GM04504 (cell line): ENCODE data around the gene TMEM203.
A peak's percentile ranks its signal among the peaks of the same experiment; 100 is the strongest.

Experiments
- DNase-seq: peaks from one replicate; pipeline ENCODE4 v3.0.0-alpha.2; 2012; ENCODE audit warnings: low read depth

The TMEM203 gene

DNA sequence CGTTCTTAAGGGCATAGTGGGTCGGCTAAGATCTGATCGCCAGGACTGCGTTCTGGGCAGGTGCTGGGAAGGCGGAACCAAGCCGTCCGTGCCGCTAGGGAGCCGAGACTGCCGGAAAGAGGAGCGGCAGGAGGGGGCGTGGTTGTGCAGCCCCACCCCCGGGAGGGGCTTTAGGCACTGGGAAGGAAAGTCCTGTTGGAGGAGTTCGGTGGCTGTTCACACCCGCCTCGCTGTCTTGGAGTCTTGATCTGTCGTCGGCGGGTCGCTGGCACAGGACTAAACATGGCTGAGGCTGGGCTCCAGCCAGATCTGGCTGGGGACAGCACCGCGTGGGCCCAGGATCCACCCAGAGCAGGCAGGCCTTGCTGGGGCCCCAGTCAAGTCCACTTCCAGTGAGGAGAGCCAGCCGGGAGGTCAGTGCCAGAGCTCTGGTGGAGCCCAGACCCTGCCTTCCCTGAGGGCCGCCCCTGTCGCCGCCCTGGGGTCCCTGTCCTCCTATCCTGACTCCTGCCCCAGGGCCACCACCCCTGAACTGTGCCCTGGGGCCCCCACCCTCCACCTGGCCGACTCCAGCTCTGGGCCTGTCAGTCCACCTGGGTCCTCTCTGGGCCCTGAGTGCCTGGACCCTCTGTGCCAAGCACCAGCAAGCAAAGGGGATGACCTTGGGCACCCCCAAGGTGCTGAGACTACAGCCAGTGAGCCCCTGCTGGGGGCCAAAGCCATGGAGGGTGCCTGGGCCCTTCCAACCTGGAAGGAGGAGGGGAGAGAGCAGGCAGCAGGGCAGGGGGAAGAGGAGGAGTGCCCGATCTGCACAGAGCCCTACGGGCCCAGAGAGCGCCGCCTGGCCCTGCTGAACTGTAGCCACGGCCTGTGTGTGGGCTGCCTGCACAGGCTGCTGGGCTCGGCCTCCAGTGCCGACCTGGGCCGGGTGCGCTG lies 12.1 kb upstream of the TMEM203 start:
- no peak for DNase-seq

DNA sequence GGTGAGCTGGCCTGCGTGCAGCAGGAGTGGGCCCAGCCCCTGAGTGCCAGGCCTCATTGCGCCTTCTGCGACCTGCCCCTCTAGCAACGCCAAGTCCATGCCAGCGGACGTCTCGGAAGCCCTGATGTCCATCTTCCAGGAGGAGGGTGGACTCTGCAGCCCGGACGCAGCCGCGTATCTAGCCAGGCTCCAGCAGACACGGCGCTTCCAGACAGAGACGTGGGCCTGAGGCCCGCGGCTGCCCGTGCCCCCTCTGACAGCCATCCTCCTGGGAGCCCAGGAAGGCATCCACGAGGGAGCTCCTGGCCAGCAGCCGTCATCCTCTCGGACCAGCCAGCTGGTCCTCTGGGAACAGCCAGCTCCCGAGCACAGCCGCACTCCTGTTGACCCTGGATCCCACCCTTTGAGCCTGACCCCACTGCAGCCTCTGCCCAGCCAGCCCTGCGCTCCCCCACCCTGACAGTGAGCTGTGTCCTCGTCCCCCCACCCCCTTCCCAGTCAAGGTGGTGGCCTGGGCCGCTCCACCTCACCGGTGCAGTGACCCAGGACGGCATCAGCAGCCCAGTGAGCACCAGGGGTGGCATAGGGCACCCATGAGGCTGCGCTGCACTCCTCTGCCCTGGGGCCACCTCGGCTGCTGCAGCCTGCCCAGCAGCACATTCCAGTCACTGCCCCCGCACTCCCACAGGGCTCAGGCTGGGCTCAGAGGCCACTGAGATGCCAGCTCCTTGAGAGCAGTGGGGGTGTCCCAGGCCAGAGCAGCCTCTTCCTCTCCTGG lies 10.9 kb upstream of the TMEM203 start:
- no peak for DNase-seq

DNA sequence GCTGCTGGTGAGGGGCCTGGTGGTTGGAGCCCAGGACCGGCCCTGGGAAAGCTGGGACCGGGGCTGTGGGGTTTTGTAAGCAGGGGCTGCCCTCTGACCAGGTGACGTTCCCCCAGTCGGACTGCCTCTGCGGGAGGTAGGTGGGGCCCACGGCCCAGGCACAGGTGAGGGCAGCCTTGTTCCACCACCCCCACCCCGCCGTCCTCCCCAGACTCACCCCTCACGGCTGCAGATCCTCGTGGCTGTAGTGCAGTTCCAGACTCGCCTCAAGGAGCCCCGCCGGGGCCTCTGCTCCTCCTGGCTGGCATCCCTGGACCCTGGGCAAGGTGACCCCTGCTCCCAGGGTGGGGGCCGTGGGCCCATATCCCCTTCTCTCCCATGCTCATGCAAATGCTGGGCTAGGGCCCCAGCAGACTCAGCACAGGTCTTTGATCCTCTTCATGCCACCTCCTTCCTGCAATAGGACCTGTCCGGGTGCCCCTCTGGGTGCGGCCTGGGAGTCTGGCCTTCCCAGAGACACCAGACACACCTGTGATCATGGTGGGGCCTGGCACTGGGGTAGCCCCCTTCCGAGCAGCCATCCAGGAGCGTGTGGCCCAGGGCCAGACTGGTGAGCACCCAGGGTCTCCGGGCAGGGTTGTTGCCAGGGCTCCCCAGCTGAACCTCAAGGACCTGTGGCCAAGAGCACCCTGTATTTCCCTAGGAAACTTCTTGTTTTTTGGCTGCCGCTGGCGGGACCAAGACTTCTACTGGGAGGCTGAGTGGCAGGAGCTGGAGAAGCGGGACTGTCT lies 9.9 kb upstream of the TMEM203 start:
- no peak for DNase-seq

DNA sequence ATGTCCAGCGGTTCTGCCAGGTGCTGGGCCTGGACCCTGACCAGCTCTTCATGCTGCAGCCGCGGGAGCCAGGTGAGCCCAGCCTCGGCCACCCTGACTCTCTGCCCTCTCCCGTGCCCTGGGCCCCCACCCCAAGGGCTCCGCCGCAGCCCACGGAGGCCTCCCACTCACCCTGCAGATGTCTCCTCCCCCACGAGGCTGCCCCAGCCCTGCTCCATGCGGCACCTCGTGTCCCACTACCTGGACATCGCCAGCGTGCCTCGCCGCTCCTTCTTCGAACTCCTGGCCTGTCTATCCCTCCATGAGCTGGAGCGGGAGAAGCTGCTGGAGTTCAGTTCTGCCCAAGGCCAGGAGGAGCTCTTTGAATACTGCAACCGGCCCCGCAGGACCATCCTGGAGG lies 9.2 kb upstream of the TMEM203 start:
- DNase-seq, result no peak

DNA sequence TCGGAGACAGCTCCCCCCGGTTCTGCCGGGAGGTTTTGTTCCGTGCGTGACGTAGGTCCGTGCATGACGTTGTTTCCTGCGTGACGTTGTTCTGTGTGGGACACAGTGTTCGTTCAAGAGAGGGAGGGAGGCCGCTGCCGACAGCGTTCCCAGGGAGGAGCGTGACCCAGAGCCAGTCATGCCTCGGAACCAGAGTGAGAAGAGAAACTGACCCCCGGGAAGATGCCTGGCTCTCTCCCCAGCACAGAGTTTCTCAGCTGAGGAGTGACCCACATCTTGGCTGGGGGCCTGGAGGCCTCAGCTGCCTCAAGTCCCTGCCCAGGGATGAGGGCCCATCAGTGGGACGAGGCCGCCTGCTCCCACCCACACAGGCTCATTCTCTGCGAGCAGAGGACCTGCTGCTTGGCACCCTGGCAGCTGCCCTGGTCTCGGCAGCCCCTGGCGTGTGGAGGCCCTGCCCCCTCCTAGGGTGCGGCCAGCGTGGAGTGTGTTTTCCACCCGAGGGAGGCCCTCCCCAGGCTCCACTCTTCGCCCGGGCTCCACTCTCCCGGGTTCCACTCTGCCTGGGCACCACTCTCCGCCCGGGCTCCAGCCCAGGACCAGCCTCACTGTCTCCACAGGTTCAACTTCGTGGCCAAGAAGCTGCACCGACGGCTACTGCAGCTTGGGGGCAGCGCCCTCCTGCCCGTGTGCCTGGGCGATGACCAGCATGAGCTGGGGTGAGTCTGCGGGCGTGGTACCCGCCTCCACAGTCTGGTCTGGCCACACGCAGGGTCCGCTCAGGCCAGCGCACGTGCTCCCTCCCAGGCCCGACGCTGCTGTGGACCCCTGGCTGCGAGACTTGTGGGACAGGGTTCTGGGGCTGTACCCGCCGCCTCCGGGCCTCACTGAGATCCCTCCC lies 8.0 kb upstream of the TMEM203 start:
- no peak for DNase-seq

DNA sequence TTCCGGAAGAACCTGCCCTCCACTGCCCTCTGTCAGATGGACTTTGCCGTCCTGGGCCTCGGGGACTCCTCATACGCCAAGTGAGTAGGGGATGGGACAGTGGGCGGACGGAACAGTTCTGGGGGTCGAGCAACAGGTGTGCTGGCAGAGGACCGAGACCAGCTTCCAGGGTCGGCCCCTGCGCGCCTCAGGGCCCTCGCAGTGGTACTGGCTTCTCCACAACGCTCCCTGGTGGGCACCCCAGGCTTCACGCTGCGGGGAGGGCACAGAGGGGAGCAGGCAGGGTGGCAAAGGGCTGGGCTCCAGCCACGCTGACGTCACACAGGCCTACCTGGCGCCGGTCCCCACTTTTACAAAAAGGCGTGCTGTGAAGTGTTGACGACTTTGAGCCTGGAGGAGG lies 7.1 kb upstream of the TMEM203 start:
- DNase-seq, result no peak

DNA sequence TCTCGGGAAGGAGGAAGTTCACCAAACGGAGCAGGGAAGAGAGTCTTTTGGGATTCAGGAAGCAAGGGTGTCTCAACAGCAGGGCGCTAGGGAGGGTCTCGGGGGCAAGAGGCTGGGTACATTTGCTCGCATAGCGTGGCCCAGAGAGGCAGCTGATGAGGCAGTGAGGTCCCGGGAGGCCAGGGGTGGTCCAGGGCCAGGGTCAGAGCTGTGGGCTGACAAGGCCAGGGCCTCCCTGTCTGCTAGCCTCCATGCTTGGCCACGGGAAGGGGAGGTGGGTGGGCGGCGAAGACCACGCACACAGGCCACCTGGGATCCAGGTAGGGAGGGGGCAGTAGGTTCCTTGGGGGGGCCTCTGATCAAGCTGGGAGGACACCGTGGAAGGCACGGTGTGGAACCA lies 6.1 kb upstream of the TMEM203 start:
- no peak for DNase-seq

DNA sequence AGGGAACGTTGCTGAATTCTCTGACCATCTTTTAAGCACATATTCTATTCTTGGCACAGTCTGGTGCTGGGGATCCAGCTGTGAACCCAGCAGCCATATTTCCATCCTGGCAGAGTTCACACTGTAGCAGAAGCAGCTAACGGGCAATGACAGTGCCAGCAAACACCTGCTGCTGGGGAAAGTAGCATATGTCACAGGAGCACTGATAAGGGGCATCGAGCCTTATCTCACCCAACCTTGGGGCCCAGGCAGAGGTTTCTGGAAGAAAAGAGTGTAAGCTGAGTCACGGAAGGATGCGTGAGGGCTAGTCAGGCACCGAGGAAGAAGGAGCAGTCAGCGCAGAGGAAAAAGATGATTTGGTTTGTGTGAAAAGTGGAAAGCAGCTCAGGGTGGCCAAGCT lies 1.2 kb upstream of the TMEM203 start:
- no peak for DNase-seq

DNA sequence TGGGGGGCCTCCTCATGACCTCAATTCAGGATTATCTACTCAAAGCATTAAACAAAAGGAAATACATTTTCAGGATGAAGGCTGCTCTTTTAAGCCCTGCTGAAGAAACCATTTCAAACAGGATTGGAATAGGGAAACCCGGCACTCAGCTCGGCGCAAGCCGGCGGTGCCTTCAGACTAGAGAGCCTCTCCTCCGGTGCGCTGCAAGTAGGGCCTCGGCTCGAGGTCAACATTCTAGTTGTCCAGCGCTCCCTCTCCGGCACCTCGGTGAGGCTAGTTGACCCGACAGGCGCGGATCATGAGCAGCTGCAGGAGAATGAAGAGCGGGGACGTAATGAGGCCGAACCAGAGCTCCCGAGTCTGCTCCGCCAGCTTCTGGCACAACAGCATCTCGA lies 720 bp downstream of the TMEM203 start:
- no peak for DNase-seq

DNA sequence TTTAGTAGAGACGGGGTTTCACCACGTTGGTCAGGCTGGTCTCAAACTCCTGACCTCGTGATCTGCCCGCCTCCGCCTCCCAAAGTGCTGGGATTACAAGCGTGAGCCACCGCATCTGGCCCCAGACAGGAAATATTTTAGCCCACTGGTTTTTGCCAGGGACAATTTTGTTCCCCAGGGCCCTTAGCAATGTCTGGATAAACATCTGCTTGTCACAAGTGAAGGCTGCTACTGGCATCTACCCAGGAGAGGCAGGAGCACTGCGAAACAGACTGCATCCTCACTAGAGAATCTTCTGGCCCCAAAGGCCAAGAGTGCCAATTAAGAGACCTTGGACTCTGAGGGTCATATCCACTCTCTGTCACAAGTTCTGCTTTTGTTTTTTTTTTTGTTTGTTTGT lies 2.5 kb downstream of the TMEM203 start:
- DNase-seq, result no peak

DNA sequence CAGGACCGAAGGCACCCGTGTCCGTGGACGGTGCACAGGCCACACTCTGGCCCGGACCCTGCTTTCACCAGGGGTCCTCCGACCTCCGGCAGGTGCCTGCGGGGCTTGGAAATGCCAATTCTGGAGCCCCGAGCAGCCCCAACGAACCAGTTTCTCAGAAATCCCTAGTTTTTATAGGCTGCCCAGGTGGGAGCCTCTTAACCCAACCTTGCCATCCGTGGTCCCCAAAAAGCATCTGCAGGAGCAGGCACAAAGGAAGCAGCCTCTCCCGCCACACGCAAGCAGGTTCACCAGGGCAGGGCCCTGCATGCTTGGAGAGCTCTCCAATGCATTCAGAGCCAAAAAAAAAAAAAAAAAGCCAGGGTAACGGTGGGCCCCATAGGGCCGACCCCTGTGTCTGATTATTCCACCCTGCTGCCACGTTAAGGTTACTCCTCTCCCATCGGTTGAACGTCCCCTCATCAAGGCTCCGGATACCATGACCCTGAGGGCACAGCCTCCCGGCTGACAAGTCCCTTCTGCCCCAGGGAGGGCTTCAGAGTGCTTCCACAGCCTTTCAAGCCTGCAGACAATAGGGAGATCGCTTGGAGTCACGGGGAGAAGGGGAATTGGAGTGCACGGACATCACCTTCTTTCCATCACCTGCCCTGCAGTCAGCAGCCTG lies 4.1 kb downstream of the TMEM203 start:
- DNase-seq, result no peak

DNA sequence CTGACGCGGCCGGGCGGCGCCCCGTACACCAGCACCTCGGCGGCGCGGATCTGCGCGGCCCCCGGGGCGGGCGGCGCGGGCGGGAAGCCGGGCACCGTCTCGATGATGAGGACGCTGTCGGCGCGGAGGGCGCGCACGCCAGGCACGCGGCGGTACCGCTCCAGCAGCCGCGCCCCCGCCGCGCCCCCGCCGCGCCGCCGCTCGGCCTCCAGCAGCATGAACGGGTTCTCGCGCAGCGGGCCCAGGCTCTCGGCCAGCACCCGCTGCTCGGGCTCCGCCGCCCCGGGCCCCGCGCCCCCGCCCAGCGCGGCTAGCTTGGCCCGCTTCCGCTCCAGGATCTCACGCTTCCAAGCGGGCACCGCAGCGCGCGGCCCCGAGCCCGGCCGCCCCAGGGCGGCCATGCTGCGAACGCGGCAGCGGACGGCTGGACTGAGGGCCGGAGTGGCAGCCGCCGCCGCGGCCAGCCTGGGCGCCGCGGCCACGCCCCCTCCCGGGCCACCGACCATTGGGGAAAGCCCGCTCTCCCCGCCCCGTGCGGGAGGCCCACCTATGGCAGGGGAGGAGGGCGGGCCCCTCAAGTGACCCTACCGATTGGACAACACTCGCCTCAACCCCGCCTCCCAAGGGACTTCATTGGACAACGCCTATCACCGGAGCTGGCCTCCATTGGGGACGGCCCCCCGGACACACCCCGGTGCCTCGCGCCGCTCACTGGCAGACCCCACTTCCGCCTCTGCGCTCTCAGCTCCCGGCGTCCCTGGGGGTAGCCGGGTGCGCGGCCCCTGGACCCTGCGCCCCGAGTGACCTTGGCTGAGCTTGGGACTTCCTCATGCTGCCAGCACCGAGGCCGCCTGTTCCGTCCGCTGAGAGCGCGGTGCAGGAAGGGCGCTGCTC lies 4.9 kb downstream of the TMEM203 start, which contains the start of gene TPRN:
Gene TPRN (minus strand): TSS at position 431 of the 894 bp plus-strand sequence. CDS start 30 bp downstream, at position 401.
- peak; percentile 98 for DNase-seq

DNA sequence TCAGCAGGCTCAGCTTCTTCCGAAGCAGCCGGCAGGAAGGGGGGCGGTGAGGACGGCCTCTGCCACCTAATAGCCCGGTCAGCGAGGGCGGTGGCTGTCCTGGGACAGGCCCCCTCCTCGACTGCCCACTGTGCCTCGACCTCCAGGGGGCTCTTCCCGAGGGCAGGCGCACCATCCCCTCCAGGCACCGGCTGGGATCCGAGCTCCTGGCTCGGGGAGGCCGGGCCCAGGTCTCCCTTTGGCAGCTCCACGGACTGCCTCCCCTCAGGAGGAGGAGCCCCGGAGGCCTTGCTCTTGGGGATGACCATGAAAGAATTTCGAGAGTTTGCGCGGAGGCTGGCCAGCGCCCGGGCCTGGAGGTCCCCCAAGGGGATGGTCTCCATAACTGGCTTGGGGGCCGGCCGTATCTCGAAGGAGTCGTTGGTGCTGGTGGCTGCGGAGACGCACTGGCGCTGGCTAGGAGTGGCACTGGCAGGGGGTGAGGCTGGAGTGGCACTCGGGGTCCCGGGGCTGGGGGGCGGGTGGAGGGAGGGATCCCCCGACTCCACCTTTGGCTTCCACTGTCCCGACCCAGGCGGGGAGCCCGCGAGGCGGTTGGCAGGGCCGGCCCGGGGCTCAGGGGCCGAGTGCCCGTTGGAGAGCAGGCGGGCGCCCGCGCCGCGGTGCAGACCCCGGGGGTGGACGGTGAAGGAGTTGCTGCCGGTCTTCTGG lies 5.9 kb downstream of the TMEM203 start:
- DNase-seq, result no peak

DNA sequence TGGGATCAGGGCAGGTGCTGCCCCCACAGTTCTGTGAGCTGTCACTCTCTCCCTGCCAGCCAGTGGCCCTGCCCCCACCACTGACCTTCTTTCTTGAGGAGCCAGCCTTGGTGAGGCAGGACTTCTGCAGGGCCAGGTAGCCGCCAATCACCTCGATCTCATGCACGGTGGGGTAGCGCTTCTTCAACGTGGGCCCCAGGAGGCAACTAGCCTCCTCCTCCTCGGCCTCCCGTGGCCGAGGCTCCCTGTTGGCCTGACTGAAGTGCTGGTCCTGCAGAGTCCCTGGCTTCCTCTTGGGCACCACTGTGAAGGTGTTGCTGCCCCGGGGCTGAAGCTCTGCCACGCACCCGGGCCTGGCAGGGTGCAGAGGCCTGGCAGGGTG lies 6.6 kb downstream of the TMEM203 start:
- DNase-seq, result no peak

DNA sequence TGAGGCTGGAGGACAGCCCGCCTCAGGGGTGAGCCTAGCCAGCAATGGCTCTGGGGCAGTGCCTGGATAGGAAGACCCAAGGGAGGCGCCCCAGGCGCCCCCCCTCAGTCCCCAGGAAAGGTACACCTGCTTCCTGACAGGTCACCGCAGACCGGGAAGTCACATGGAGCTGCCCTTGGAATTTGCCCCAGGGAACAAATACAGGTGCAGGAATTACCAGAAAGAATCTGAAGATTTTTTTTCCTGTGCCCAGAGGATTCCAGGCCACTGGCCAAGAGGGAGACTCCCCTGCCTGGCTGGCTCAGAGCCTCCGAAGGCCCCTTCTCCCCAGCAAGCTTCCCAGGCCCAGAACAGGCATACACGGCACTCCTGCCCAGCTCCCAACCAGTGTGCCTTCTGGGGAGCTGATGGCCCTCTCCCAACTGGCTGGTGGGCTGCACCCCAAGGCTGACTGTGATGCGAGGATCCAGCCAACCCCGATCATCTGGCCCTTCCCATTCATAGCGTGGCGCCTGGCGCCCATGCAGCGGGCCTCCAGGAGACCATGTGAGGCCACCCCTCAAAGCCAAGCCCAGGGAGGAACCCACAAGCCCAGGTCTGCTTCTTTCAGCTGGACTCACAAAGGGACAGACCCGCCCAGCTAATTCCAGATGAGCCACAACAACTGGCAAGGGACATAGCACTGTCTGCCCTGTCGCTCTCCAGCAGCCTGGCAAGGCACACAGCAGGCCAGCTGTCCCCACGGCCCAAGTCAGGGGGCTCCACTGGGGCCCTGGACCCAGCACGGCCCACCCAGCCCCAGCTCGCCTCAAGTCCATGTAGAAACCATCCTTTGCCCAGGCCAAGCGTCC lies 7.2 kb downstream of the TMEM203 start:
- DNase-seq, result no peak

DNA sequence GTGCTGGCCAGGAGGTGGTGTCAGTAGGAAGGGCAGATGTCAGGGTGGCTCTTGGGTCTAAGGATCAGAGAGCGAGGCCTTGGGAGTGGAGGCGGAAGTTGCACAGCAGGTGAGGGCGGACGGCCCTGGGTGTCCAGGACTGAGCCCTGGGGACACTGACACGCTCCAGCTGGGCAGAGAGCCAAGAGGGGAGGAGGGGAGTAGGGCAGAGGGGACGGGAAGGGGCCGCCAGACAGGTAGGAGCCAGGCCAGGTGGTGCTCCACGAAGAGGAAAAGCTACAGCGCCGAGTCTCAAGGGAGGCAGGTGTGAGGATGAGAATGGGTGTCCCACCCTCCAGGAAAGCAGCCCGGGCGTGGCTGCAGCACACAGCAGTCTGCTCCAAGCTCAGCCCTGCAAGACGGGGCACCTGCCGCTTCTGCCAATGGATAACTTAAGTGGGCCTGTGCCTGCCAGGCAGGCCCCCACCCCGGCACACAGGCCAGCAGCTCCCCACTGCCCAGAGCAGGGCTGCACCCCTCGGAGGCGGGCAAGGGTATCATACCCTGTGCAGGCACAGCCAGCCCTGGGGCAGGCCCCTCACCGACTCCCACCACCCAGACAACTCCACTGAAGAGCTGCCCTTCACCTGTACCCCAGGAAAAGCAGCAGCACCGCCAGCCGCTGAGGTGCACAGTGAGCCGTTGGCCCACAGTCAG lies 9.8 kb downstream of the TMEM203 start:
- DNase-seq, result no peak

DNA sequence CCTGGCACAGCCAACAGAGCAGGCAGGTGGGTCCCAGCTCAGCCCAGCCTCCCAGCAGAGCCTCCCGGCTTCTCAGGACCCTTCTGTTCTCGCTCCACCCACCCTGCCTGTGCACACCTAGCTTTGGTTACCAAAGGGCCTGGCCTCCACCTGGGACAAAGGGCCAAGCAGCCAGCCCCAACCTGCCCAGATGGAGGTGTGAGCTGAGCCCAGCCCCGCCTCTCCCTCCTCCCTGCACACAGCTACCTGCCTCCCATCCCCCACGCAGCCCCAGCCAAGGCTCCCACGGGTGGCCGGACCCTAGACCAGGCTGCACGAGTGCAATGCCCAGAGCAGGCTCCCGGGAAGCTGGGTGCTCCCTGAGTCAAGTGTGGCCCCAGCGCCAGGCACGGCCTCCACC lies 10.5 kb downstream of the TMEM203 start:
- no peak for DNase-seq

DNA sequence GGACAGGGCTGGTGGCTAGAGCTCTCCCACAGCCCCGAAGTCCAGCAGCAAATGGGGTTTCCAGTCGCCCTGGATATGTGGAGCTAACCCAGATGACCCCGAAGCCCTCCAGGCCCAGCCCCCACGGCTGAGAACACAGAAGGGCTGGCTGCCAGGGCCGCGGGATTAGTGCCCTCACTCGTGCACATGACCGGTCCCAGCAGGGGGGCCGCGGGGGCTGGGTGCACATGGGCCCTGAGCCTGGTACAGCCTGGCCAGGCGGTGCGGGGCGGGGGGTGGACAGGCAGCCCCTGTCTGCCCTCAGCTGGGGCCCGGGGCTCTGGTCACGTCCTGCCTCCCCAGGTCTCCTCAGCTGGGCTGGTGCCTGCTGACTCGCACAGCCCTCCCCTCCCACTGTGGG lies 11.1 kb downstream of the TMEM203 start:
- DNase-seq, result no peak
